Measurements from ENCODE around the gene REXO4. TPM values are rescaled to one million over a fixed set of nuclear protein-coding genes. Genes with fewer than 3 reads are reported as not detected.

Gene REXO4
- total RNA-seq, 1 experiment from 2014 or later, result 30.7 TPM

- no peak for DNase-seq (ENCODE audit: low spot score)
Observed at GRCh38 chr9:133368249-133368881, 49.4 kb downstream of the REXO4 start.

GRCh38 chr9:133367778-133368177, 50.0 kb downstream of the REXO4 start:
- DNase-seq (ENCODE audit: low spot score), result no peak

GRCh38 chr9:133367221-133367620, 50.6 kb downstream of the REXO4 start:
- DNase-seq (ENCODE audit: low spot score), result no peak

- DNase-seq (ENCODE audit: low spot score), result no peak
Observed at GRCh38 chr9:133366435-133366834, 51.4 kb downstream of the REXO4 start.

- no peak for DNase-seq (ENCODE audit: low spot score)
Observed at GRCh38 chr9:133362359-133363044, 55.3 kb downstream of the REXO4 start.

GRCh38 chr9:133361507-133362092, 56.2 kb downstream of the REXO4 start:
- no peak for DNase-seq (ENCODE audit: low spot score)

GRCh38 chr9:133360400-133361393, 57.1 kb downstream of the REXO4 start:
- DNase-seq (ENCODE audit: low spot score), result no peak

GRCh38 chr9:133359399-133360175, 58.2 kb downstream of the REXO4 start:
- DNase-seq (ENCODE audit: low spot score), result no peak

- no peak for DNase-seq (ENCODE audit: low spot score)
Observed at GRCh38 chr9:133357656-133358055, 60.2 kb downstream of the REXO4 start.

- peak; percentile 81 for DNase-seq (ENCODE audit: low spot score)
Observed at GRCh38 chr9:133356391-133357091, 61.3 kb downstream of the REXO4 start, which contains the start of the genes SURF1 and SURF2. TSS of gene SURF1 (minus strand) at chr9:133356487. CDS start at chr9:133356453, 34 bp downstream. TSS of gene SURF2 (plus strand) at chr9:133356550. CDS start at chr9:133356593, 43 bp downstream.

Other genes with a start within 250 kb of the REXO4 start
- not detected in 2 replicates for gene OBP2B, start 208.8 kb downstream of the REXO4 start, total RNA-seq (2014; rRNA removed; shearing (Covaris generic))
- 3.1 and 4.8 TPM in 2 replicates for gene ABO, start 142.8 kb downstream of the REXO4 start, total RNA-seq (2014; rRNA removed; shearing (Covaris generic))
- gene SURF6, start 81.8 kb downstream of the REXO4 start, total RNA-seq (2014; rRNA removed; shearing (Covaris generic)), result 30.4 and 32.1 TPM in 2 replicates
- gene MED22, start 69.9 kb downstream of the REXO4 start, total RNA-seq (2014; rRNA removed; shearing (Covaris generic)), result 55.0 and 58.8 TPM in 2 replicates
- 2,195 and 2,237 TPM in 2 replicates for gene RPL7A, start 69.8 kb downstream of the REXO4 start, total RNA-seq (2014; rRNA removed; shearing (Covaris generic))
- 27.7 and 32.7 TPM in 2 replicates for gene SURF1, start 61.5 kb downstream of the REXO4 start, total RNA-seq (2014; rRNA removed; shearing (Covaris generic))
- 94.2 and 135 TPM in 2 replicates for gene SURF2, start 61.5 kb downstream of the REXO4 start, total RNA-seq (2014; rRNA removed; shearing (Covaris generic))
- 297 and 299 TPM in 2 replicates for gene SURF4, start 42.0 kb downstream of the REXO4 start, total RNA-seq (2014; rRNA removed; shearing (Covaris generic))
- not detected in 2 replicates for gene STKLD1, start 41.6 kb downstream of the REXO4 start, total RNA-seq (2014; rRNA removed; shearing (Covaris generic))
- 0.39 and 1.0 TPM in 2 replicates for gene ADAMTS13, start 4.4 kb upstream of the REXO4 start, total RNA-seq (2014; rRNA removed; shearing (Covaris generic))
- gene CACFD1, start 42.0 kb upstream of the REXO4 start, total RNA-seq (2014; rRNA removed; shearing (Covaris generic)), result 48.0 and 59.5 TPM in 2 replicates
- 12.5 and 14.4 TPM in 2 replicates for gene SLC2A6, start 61.1 kb upstream of the REXO4 start, total RNA-seq (2014; rRNA removed; shearing (Covaris generic))
- gene MYMK, start 106.9 kb upstream of the REXO4 start, total RNA-seq (2014; rRNA removed; shearing (Covaris generic)), result not detected in 2 replicates
- 0.16 and 0.25 TPM in 2 replicates for gene ADAMTSL2, start 116.7 kb upstream of the REXO4 start, total RNA-seq (2014; rRNA removed; shearing (Covaris generic))
- gene FAM163B, start 191.4 kb upstream of the REXO4 start, total RNA-seq (2014; rRNA removed; shearing (Covaris generic)), result not detected in 2 replicates
- not detected in 2 replicates for gene DBH, start 218.4 kb upstream of the REXO4 start, total RNA-seq (2014; rRNA removed; shearing (Covaris generic))